ENCODE results near the gene TSPAN11. TPM values are rescaled to one million over a fixed set of nuclear protein-coding genes. Genes with fewer than 3 reads are reported as not detected.

TSPAN11 gene
- polyA plus RNA-seq, 12 donors, result 5.3 to 22.9 (median 7.9) TPM; not detected in 1

GRCh38 chr12:30955214-30955613 is 28.7 kb downstream of the TSPAN11 start:
- DNase-seq, result no peak

- DNase-seq, result no peak
Observed at GRCh38 chr12:30959110-30959710, 32.7 kb downstream of the TSPAN11 start.

DNA sequence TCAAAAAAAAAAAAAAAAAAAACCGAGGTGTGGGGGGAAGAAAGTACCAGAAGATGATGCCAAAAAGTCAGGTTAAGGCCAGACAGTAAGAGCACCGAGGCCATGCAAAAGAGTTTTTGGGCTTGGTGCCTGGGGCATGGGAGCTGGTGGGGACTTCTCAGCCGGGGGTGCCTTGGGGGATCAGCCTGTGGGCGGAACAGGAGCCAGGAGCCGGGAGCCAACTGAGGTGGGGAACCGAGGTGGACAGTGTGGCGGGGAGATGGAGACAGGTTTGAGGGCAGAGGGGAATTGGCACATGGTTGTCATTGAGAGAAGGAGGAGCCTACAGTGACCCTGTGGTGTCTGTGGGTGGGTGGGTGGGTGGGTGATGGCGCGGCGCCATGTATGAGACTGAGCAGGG is 33.2 kb downstream of the TSPAN11 start:
- no peak for DNase-seq

GRCh38 chr12:30961030-30961429 is 34.5 kb downstream of the TSPAN11 start:
- no peak for DNase-seq

DNA sequence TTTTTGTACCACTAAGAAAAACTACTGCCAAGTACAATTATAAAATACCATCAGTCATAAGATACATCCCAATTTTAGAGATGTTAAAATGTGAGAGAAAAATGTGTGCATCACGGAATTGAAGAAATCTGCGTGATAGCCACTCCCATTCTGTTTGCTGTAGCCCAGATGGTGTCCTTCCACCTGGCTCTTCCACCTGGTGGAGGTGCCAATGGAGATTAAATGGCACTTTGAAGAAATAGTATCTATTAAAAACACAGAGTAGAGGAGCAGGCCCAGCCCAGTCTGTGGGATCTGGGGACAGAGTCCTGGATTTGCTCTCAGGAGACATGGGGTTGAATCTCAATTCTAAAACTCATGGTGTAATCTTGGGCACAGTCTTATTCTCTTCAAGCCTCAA is 35.5 kb downstream of the TSPAN11 start:
- DNase-seq, result no peak

DNA sequence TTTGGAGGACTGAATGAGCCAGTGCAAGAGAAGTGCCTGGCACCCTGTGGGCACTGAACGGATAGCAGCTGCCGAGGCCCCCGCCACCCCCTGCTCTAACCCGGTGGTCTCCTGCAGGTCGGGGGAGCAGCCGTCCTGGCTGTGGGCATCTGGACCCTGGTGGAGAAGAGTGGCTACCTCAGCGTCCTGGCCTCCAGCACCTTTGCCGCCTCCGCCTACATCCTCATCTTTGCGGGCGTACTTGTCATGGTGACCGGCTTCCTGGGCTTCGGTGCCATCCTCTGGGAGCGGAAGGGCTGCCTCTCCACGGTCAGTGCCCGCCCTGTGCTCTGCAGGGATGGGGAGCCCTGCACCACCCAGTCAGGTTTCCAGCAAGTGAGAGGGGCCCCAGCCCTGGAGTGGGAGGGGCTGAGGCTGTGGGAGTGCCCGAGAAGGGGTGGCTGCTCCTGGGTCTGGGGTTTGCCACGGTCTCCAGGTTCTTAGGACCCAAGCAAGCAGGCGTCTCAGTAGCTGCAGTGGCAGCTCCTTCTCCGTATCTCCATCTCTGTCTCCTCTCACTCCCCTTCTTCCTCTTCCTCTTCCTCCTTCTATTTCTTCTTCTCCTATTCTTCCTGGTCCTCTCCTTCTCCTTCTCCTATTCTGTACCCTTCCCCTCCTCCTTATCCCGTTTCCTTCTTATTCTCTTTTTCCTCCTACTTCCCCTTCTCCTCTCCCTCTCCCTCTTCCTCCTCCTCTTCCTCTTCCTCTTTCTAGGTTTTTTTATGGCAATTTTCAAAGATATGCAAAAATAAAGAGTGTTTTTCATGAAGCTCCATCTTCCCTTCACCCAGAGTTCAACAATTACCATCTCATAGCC is 37.4 kb downstream of the TSPAN11 start:
- no peak for DNase-seq

DNA sequence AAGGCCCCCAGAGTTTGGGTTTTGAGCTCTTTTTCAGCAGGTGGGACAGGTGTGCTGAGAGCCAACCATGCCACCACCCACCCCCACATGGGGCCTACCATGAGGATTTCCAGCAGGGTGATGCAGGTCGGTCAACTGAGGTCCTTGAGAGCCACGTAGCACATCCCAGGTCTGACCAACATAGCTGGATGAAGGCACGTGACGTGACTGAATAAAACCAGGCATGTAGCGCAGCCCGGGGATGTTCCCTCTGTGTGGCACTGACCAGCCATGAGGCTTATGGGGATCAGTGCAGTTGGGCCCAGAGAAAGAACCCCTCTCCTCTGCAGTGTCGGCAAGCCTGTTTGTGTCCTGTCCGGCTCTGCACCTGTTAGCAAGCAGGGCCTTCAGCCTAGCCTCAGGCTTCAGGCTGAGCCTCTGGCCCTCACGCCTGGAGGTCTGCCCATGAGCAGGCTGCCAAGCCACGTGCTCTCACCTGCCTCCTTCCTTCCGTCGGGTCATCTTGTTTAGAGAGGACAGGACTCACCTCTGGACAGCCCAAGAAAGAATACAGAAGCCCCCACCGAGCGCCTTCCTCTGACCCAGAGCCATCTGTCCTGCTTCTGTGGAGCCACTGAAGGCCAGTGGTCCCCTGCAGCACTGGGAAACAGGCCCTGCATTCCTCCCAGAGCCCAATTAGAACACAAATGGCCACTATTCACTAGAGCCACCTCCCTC is 38.5 kb downstream of the TSPAN11 start:
- no peak for DNase-seq

DNA sequence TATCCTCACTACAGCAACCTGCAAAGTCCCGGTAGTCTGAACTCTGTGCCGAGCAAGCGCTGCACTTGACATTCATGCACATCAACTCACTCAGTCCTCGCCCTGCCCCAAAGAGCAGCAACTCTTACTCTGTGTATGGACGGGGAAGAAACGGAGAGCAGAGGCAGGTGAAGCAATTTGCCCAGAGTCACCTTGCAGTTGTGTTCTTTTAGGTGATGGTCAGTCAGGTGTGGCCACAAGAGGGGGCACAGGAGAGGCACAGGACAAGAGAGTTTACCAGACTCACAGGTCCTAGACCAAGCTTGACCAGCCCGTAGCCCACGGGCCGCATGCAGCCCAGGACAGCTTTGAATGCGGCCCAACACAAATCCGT is 39.1 kb downstream of the TSPAN11 start:
- no peak for DNase-seq

- no peak for DNase-seq
Observed at GRCh38 chr12:30967026-30967425, 40.5 kb downstream of the TSPAN11 start.

GRCh38 chr12:30968211-30968610 is 41.7 kb downstream of the TSPAN11 start:
- DNase-seq, result no peak

DNA sequence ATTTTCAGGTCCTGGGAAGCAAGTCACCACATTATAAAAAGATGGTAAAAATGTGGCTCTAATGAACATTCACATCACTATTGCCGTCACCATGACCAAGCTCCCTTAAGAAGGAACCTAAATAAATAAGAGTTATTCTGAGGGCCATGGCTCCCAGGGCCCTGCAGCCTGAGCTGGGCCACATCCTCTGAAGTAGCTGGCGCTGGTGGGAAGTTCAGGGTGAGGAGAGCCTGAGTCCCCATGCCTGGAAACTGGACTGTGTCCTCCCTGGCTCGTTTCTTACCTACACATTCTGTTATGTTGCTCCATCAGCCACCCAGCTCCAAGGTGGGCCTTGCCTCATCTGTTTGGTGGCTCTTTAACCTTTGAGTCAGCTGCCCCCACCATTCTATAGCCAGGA is 42.5 kb downstream of the TSPAN11 start:
- no peak for DNase-seq

- DNase-seq, result no peak
Observed at GRCh38 chr12:30969606-30970395, 43.3 kb downstream of the TSPAN11 start.

DNA sequence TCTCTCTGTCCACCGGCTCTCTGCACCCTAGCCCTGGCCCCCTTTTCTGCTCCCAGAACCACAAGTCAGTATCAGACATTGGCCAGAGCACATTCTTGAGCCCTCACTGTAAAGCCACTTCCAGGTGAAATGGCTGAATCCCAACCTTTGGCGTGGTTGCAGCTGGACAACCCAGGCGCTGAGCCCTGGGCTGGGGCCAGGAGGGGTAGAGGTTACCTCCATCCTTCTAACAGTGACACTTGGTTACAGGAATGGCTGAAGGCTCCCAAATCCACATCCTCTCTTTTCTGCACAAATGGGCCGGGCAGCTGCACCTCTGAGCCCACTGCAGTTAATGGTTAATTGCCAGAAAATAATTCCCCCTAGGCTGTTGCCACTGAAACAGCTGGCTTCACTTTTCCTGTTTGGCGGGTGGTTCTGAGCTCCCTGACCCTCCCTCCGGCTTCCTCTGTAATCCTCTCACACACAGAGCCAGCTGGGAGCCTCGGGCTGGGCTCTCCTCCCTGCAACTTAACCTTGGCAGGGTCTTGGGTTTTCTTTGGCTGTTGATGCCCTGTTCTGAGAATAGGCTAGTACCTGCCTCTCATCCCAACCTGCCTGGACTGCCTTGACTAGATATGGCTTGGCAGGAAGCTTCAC is 44.1 kb downstream of the TSPAN11 start:
- no peak for DNase-seq

DNA sequence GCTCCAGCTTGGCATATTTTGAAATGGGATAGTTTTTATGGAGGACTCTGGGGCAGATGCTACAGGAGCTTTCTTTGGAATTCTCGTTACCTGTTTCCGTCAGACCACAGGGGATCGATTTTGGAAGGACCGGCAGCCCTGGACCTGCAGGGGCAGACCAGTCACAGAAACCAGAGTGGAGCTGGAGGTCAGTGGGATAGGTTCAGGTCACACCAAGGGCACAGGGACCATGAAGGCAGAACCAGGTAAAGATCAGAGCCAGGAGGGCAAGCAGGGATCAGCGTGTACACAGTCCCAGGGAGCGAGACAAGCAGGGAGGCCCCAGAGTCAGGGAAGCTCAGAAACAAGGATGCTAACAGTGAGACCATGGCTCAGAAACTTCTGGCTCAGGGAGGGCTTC is 45.5 kb downstream of the TSPAN11 start:
- DNase-seq, result no peak

- DNase-seq, result no peak
Observed at GRCh38 chr12:30973175-30973574, 46.6 kb downstream of the TSPAN11 start.

- DNase-seq, result no peak
Observed at GRCh38 chr12:30973830-30974229, 47.3 kb downstream of the TSPAN11 start.

DNA sequence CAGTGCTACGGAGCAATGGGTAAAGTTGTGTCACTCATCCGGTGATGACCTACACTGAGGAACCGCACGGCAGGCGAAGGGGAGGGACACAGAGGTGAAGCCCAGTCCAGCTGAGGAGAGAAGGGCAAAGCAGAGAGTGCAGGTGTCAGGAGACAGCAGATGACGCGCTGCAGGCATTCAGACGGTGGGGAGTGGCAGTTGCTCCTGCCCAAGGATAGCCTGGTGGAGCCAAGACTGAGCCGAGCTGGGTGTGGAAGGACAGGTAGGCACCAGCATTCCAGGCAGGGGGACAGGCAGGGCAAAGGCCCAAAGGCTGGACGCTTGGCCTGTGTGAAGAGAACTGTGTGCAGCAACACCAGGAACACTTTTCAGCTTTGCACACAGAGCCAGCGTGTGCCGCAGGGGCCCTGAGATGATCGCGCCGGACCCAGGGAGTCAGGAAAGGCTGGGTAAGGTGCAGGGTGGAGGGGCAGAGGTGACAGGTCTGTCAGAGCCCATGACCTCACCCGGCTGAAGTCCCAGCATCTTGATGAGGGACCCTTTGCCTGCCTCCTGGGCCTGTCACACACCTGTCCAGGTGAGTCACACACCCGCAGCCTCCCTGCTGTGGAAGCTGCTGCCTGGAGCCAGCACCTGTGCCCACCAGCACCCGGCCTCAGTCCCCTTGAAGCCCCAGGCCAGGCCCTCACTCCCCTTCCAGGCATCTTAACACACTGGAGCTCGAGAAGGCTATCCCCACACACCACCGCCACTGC is 48.4 kb downstream of the TSPAN11 start:
- DNase-seq, result no peak

- DNase-seq, result no peak
Observed at GRCh38 chr12:30975581-30975980, 49.0 kb downstream of the TSPAN11 start.

DNA sequence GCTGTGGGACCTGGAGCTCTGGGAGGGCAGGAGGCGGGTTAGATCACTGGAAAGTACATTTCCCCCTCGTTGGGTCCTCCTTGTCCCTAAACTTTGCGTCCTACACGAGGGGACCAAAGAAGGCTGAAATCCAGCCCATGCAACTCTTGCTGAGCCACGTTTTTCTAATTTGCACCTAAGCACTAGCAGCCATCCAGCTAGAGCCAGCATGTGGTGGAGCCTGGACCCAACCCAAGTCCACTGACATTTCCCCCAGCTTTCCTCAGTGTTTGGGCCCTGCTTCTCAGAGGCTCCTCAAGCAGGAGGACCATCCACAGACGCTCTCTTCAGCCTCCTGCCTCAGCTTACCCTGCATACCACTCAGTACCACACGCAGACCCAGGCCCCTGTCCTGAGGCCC is 49.7 kb downstream of the TSPAN11 start:
- DNase-seq, result no peak

DNA sequence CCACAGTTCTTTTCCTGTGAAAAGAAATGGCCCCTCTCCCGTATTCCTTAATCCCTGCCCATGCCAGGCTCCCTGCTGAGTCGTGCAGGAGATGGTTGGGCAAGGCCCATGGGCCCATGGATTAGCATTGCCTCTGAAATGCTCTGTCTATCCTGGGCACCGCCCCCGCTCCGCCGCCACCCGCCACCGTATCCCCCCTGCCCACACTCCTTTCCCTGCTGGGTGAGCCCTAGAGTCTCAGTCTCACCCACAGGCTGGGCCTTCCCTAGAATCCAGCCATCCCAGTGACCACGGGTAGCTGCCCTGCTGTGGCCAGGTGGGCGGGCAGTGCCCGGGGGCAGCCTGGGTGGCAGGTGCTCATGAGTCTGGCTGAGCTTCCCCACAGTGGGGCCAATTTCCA is 50.6 kb downstream of the TSPAN11 start:
- no peak for DNase-seq
